ENCODE measurements around the gene MTHFD1L.
A peak's percentile ranks its signal among the peaks of the same experiment; 100 is the strongest.

MTHFD1L gene

GRCh38 chr6:150987371-150987828 is 121.9 kb downstream of the MTHFD1L start:
- H3K4me1 Mint-ChIP-seq: peaks cover 7% of the 10 kb centered on the region
- H3K36me3 Mint-ChIP-seq: peaks cover 5% of the 10 kb centered on the region
- H3K9me3 Mint-ChIP-seq: no peaks in the 10 kb centered on the region
- H3K4me3 Mint-ChIP-seq: no peak overlapping the region
- H3K27ac Mint-ChIP-seq: no peak overlapping the region
- no peaks in the 10 kb centered on the region for H3K27me3 Mint-ChIP-seq
- no peak for DNase-seq (ENCODE audit: low spot score in 2 of 2)
- no peak for ATAC-seq (ENCODE audit: low read depth)

GRCh38 chr6:150987855-150988464 is 122.5 kb downstream of the MTHFD1L start:
- Mint-ChIP-seq H3K9me3 (no peaks in the 10 kb centered on the region), H3K36me3 (peaks cover 6% of the 10 kb centered on the region), H3K27ac (no peak overlapping the region), H3K4me1 (peaks cover 6% of the 10 kb centered on the region), H3K27me3 (no peaks in the 10 kb centered on the region), H3K4me3 (no peak overlapping the region)
- DNase-seq (ENCODE audit: low spot score in 2 of 2) (no peak), ATAC-seq (ENCODE audit: low read depth) (no peak)

GRCh38 chr6:150991487-150991886 is 126.0 kb downstream of the MTHFD1L start:
- Mint-ChIP-seq H3K36me3 (peaks cover 16% of the 10 kb centered on the region), H3K27me3 (no peaks in the 10 kb centered on the region), H3K4me1 (no peaks in the 10 kb centered on the region), H3K9me3 (no peaks in the 10 kb centered on the region), H3K4me3 (no peak overlapping the region), H3K27ac (no peak overlapping the region)
- DNase-seq (ENCODE audit: low spot score in 2 of 2) (no peak), ATAC-seq (ENCODE audit: low read depth) (no peak)

GRCh38 chr6:150992262-150992661 is 126.8 kb downstream of the MTHFD1L start:
- Mint-ChIP-seq H3K36me3 (peaks cover 16% of the 10 kb centered on the region), H3K4me1 (no peaks in the 10 kb centered on the region), H3K27me3 (no peaks in the 10 kb centered on the region), H3K9me3 (no peaks in the 10 kb centered on the region), H3K27ac (no peak overlapping the region), H3K4me3 (no peak overlapping the region)
- ATAC-seq (ENCODE audit: low read depth): no peak
- DNase-seq (ENCODE audit: low spot score in 2 of 2): no peak

DNA sequence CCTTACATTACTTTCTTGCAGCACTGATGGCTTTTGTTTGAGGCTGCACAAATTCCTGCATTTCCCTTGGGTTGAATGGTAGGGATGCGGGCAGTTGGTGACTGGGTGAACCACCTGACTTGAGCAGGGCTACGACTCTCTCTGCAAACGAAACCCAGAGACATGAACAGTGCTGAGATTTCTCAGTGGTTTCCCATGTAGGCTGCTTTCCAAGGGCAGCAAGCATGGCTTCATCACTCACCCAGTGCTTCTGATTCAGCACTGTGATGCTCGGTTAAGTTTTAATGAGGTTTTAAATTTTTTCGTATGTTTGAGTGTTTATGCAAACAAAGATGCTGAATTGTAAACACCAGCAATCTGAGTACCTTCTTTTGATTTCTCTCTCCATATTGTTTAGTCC is 127.2 kb downstream of the MTHFD1L start:
- ATAC-seq (ENCODE audit: low read depth) (no peak), DNase-seq (ENCODE audit: low spot score in 2 of 2) (no peak)
- Mint-ChIP-seq H3K9me3 (no peaks in the 10 kb centered on the region), H3K27ac (no peak overlapping the region), H3K27me3 (no peaks in the 10 kb centered on the region), H3K4me3 (no peak overlapping the region), H3K36me3 (peaks cover 16% of the 10 kb centered on the region), H3K4me1 (no peaks in the 10 kb centered on the region)

DNA sequence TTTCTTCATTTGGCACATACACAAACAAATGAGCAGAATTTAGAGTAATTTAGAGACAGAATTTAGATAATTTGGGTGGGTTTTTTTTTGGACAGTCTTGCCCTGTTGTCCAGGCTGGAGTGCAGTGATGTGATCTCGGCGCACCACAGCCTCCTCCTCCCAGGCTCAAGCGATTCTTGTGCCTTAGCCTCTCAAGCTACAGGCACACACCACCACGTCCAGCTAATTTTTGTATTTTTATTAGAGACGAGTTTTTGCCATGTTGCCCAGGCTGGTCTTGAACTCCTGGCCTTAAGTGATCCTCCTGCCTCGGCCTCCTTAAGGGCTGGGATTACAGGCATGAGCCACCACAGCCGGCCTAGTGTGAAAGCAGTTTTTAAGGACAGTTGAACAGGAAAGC is 127.8 kb downstream of the MTHFD1L start:
- ATAC-seq (ENCODE audit: low read depth): no peak
- H3K4me3 Mint-ChIP-seq: no peak overlapping the region
- H3K4me1 Mint-ChIP-seq: no peaks in the 10 kb centered on the region
- H3K27ac Mint-ChIP-seq: no peak overlapping the region
- peaks cover 16% of the 10 kb centered on the region for H3K36me3 Mint-ChIP-seq
- no peaks in the 10 kb centered on the region for H3K27me3 Mint-ChIP-seq
- no peaks in the 10 kb centered on the region for H3K9me3 Mint-ChIP-seq
- DNase-seq (ENCODE audit: low spot score in 2 of 2): no peak

- H3K4me1 Mint-ChIP-seq: no peaks in the 10 kb centered on the region
- no peaks in the 10 kb centered on the region for H3K27me3 Mint-ChIP-seq
- ATAC-seq (ENCODE audit: low read depth): no peak
- DNase-seq (ENCODE audit: low spot score in 2 of 2): no peak
- H3K4me3 Mint-ChIP-seq: no peak overlapping the region
- peaks cover 16% of the 10 kb centered on the region for H3K36me3 Mint-ChIP-seq
- H3K9me3 Mint-ChIP-seq: no peaks in the 10 kb centered on the region
- no peak overlapping the region for H3K27ac Mint-ChIP-seq
These were observed 128.5 kb downstream of the MTHFD1L start for GRCh38 chr6:150994026-150994425.

GRCh38 chr6:150996968-150997367 is 131.5 kb downstream of the MTHFD1L start:
- Mint-ChIP-seq H3K27ac (no peak overlapping the region), H3K36me3 (peaks cover 13% of the 10 kb centered on the region), H3K27me3 (no peaks in the 10 kb centered on the region), H3K4me1 (no peaks in the 10 kb centered on the region), H3K9me3 (no peaks in the 10 kb centered on the region), H3K4me3 (no peak overlapping the region)
- DNase-seq (ENCODE audit: low spot score in 2 of 2) (no peak), ATAC-seq (ENCODE audit: low read depth) (no peak)

GRCh38 chr6:150999107-150999506 is 133.6 kb downstream of the MTHFD1L start:
- ATAC-seq (ENCODE audit: low read depth) (no peak), DNase-seq (ENCODE audit: low spot score in 2 of 2) (no peak)
- Mint-ChIP-seq H3K36me3 (peaks cover 4% of the 10 kb centered on the region), H3K27me3 (no peaks in the 10 kb centered on the region), H3K27ac (no peak overlapping the region), H3K9me3 (no peaks in the 10 kb centered on the region), H3K4me3 (no peak overlapping the region), H3K4me1 (no peaks in the 10 kb centered on the region)

DNA sequence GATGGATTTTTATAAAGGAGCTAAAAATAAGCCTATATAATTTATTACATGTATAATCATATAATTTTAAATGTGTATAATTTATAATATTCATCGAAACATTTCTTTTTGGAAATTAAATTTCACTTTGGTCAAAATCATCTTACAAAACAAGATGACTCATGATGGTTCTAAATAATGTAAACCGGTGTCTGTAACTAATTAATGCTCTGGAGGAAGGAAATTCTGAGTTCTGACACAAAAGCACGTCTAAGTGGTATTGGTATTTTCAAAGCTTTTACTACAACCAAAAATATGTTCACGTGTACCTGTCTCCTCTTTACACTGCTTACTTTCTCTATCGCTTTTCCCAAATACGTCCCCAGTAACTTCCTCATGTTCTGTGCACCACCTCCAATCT is 134.1 kb downstream of the MTHFD1L start:
- no peaks in the 10 kb centered on the region for H3K4me1 Mint-ChIP-seq
- no peaks in the 10 kb centered on the region for H3K9me3 Mint-ChIP-seq
- no peak for DNase-seq (ENCODE audit: low spot score in 2 of 2)
- H3K36me3 Mint-ChIP-seq: no peaks in the 10 kb centered on the region
- no peak overlapping the region for H3K4me3 Mint-ChIP-seq
- no peak for ATAC-seq (ENCODE audit: low read depth)
- no peaks in the 10 kb centered on the region for H3K27me3 Mint-ChIP-seq
- no peak overlapping the region for H3K27ac Mint-ChIP-seq

DNA sequence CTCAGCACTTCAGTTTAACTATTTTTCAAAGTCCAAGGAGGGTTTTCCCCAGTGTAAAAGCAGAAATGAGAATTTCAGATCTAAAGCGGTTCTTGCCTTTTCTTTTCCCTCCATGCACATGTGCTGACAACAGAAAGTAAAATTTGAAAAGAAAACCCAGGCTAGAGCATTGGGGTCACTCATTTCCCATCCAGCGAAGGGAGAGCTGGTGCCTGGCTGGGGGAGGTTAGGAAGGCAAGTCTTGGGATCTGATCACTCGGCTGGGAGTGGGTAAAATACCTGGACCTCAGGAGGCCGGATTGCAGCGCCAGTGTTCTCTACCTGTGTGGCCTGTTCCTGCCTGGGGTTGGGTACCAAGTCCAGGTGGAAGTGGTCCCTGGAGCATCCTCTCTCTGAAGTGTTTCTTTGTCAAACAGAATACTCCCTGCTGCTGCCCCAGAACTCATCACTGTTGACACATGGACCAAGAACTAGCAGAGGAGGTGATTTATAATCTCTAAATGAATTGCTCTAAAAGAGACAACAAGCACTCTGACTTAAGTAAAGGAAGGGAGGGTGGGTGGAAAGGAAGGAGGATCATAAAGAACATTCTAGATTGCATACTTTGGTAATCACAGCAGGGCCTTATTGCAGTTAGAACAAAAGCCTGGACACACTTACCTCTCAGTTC is 136.0 kb downstream of the MTHFD1L start:
- H3K9me3 Mint-ChIP-seq: no peaks in the 10 kb centered on the region
- ATAC-seq (ENCODE audit: low read depth) (no peak), DNase-seq (ENCODE audit: low spot score in 2 of 2) (no peak)
- H3K27me3 Mint-ChIP-seq: no peaks in the 10 kb centered on the region
- H3K4me3 Mint-ChIP-seq: no peak overlapping the region
- H3K27ac Mint-ChIP-seq: peak overlapping the region; percentile 61
- no peaks in the 10 kb centered on the region for H3K36me3 Mint-ChIP-seq
- no peaks in the 10 kb centered on the region for H3K4me1 Mint-ChIP-seq

- H3K4me1 Mint-ChIP-seq: no peaks in the 10 kb centered on the region
- no peaks in the 10 kb centered on the region for H3K36me3 Mint-ChIP-seq
- H3K27me3 Mint-ChIP-seq: no peaks in the 10 kb centered on the region
- H3K27ac Mint-ChIP-seq: no peak overlapping the region
- no peaks in the 10 kb centered on the region for H3K9me3 Mint-ChIP-seq
- H3K4me3 Mint-ChIP-seq: no peak overlapping the region
- DNase-seq (ENCODE audit: low spot score in 2 of 2): no peak
- no peak for ATAC-seq (ENCODE audit: low read depth)
These were observed 136.6 kb downstream of the MTHFD1L start for GRCh38 chr6:151002057-151002450.

GRCh38 chr6:151002491-151002935 is 137.0 kb downstream of the MTHFD1L start:
- H3K36me3 Mint-ChIP-seq: no peaks in the 10 kb centered on the region
- H3K27me3 Mint-ChIP-seq: no peaks in the 10 kb centered on the region
- no peaks in the 10 kb centered on the region for H3K9me3 Mint-ChIP-seq
- ATAC-seq (ENCODE audit: low read depth) (no peak), DNase-seq (ENCODE audit: low spot score in 2 of 2) (no peak)
- H3K27ac Mint-ChIP-seq: no peak overlapping the region
- no peaks in the 10 kb centered on the region for H3K4me1 Mint-ChIP-seq
- no peak overlapping the region for H3K4me3 Mint-ChIP-seq

DNA sequence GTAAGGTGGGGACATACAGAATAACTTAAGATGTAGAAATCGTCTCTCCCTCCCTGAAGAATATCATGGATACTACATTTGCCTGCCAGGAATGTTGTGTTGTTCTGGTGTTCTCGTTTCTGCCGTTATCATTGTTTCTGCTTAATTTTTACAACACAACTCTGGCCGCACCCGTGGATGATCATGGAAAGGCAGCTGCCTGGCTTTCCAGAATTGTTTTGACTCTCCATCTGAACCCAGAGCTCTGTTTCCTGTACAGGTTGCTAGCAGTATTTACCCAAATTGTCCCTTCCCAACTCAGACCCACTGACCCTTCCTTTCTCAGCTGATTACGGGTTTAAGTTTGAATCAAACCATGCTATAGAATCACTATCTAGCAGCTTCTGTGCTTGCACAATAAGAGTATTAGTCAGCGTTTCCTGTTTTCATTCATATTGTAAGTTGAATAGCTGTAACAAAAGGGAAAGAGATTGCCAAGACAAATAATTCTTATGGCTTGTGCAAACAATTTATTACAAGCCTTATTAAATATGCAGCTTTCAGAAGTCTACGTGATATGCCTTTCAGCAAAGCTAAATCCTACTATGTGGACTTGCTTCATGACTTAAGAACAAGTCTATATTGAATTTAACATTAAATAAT is 139.0 kb downstream of the MTHFD1L start:
- ATAC-seq (ENCODE audit: low read depth): no peak
- Mint-ChIP-seq H3K36me3 (no peaks in the 10 kb centered on the region), H3K4me3 (no peak overlapping the region), H3K9me3 (no peaks in the 10 kb centered on the region), H3K4me1 (no peaks in the 10 kb centered on the region), H3K27ac (no peak overlapping the region), H3K27me3 (no peaks in the 10 kb centered on the region)
- DNase-seq (ENCODE audit: low spot score in 2 of 2): no peak
